ENCODE results near the gene UMPS.
"Not testable (repeated sequence)": the region's sequence is repeated elsewhere in the genome, so short reads cannot be mapped to it uniquely, and the experiment has no call there.

Gene UMPS

GRCh38 chr3:124730129-124730940, at the start of gene UMPS:
Gene UMPS (plus strand): TSS chr3:124730452. CDS start chr3:124730472, 20 bp downstream.
- peak; percentile 96 for DNase-seq

GRCh38 chr3:124680521-124680920, 49.7 kb upstream of the UMPS start:
- DNase-seq = no peak

- no peak for DNase-seq
Observed at GRCh38 chr3:124682263-124682662, 48.0 kb upstream of the UMPS start.

GRCh38 chr3:124684459-124684858, 45.8 kb upstream of the UMPS start:
- no peak for DNase-seq

- no peak for DNase-seq
Observed at GRCh38 chr3:124685067-124685466, 45.2 kb upstream of the UMPS start.

- no peak for DNase-seq
Observed at GRCh38 chr3:124685481-124685880, 44.8 kb upstream of the UMPS start.

GRCh38 chr3:124686028-124686670, 44.1 kb upstream of the UMPS start:
- DNase-seq = no peak

- DNase-seq = peak; percentile 75
Observed at GRCh38 chr3:124688581-124689454, 41.4 kb upstream of the UMPS start.

GRCh38 chr3:124691599-124691998, 38.7 kb upstream of the UMPS start:
- DNase-seq = no peak

- DNase-seq = no peak
Observed at GRCh38 chr3:124694486-124694885, 35.8 kb upstream of the UMPS start.

GRCh38 chr3:124695369-124695768, 34.9 kb upstream of the UMPS start:
- no peak for DNase-seq

GRCh38 chr3:124696006-124696405, 34.2 kb upstream of the UMPS start:
- no peak for DNase-seq

- DNase-seq = no peak
Observed at GRCh38 chr3:124697302-124697701, 33.0 kb upstream of the UMPS start.

GRCh38 chr3:124698030-124698770, 32.1 kb upstream of the UMPS start:
- no peak for DNase-seq

- no peak for DNase-seq
Observed at GRCh38 chr3:124699051-124699450, 31.2 kb upstream of the UMPS start.

- no peak for DNase-seq
Observed at GRCh38 chr3:124699686-124700396, 30.4 kb upstream of the UMPS start.

- no peak for DNase-seq
Observed at GRCh38 chr3:124700880-124701684, 29.2 kb upstream of the UMPS start.

- DNase-seq = no peak
Observed at GRCh38 chr3:124701687-124702086, 28.6 kb upstream of the UMPS start.

- no peak for DNase-seq
Observed at GRCh38 chr3:124702950-124703349, 27.3 kb upstream of the UMPS start.

GRCh38 chr3:124705552-124705951, 24.7 kb upstream of the UMPS start:
- no peak for DNase-seq

GRCh38 chr3:124707223-124707622, 23.0 kb upstream of the UMPS start:
- not testable (repeated sequence) for DNase-seq

All from NCI-H1105 (cell line).